Right lobe of liver (tissue), 6 donors: ENCODE results near the gene MACF1. TPM values are rescaled to one million over a fixed set of nuclear protein-coding genes. Genes with fewer than 3 reads are reported as not detected.

Source experiments
- ATAC-seq, 4 donors: fragments of 200-7000 bp; cut with Tn5 transposase; one replicate each; pipeline ENCODE4 v1.9.1; 2020; ENCODE audit warnings: mild to moderate bottlenecking in 4 of 4, moderate library complexity in 4 of 4
- DNase-seq, 3 donors: peaks; one replicate each; pipeline ENCODE4 v3.0.0-alpha.2; 2020
- H3K27ac ChIP-seq, 3 donors: fragments of 200-600 bp; one replicate each; pipeline ENCODE4 v1.8.0; 2022
- H3K27me3 ChIP-seq, 2 donors: fragments of 200-600 bp; one replicate each; pipeline ENCODE4 v1.8.0; 2022
- H3K36me3 ChIP-seq, 4 donors: fragments of 200-600 bp; sonication (generic) in 1 of 4; one replicate each; pipeline versions ENCODE4 v1.5.1 to v1.8.0; 2017 to 2022; ENCODE audit warnings: control low read depth in 1 of 4
- H3K4me1 ChIP-seq, 4 donors: fragments of 200-600 bp; sonication (generic) in 1 of 4; one replicate each; pipeline versions ENCODE4 v1.5.1 to v1.8.0; 2017 to 2022; ENCODE audit warnings: control low read depth in 1 of 4
- H3K4me3 ChIP-seq, 3 donors: fragments of 200-600 bp; one replicate each; pipeline ENCODE4 v1.8.0; 2022
- H3K9me3 ChIP-seq, 4 donors: fragments of 200-600 bp; sonication (generic) in 1 of 4; one replicate each; pipeline versions ENCODE4 v1.5.1 to v1.8.0; 2017 to 2022; ENCODE audit warnings: control low read depth in 1 of 4
- POLR2A ChIP-seq: fragments of 450-650 bp; IDR thresholded peaks from one replicate; pipeline ENCODE4 v1.6.1; 2017; ENCODE audit warnings: antibody characterized with exemption, mild to moderate bottlenecking
- WGBS: methylation state at CpG from one replicate; pipeline ENCODE4 v1.1.6; 2018; ENCODE audit warnings: low coverage, low lambda C conversion rate; ENCODE audit not compliant: insufficient coverage; ENCODE audit errors: missing lambda C conversion rate; 5-methylcytosine and 5-hydroxymethylcytosine counted together
- intact Hi-C, 2 donors: fragments of 100-400 bp; cut with DNase I; formaldehyde crosslinking; loops; one replicate each; pipeline versions ENCODE4 v1.11.2 to v1.14.1; 2022
- total RNA-seq, 6 experiments: library from RNA; depleted of rRNA in 2 of 6; stranded (reverse); fragments of >200 nt in 2 of 6; fragmentation: NEBNext Ultra II Directional in 3 of 6; extraction: Animal tissue kit (Norgen Biotek cat#: 25700) in 3 of 6; gene quantifications; one replicate each; pipeline versions ENCODE4 v1.1.0 to v1.2.4, GENCODE V29; 2016 to 2023
- TF ChIP-seq, protein P1 (sequence below), 4 donors: fragments of 200-600 bp in 3 of 4; fragments of 450-650 bp in 1 of 4; IDR thresholded peaks; one replicate each; pipeline versions ENCODE4 v1.5.1 to v1.8.0; 2016 to 2022; ENCODE audit warnings: antibody characterized with exemption in 4 of 4, mild to moderate bottlenecking in 2 of 4
- donor health status: DM: no; HTN: yes; CAD: no.
- donor health status: DM: no; HTN: no; CAD: no.
- donor health status: DM: no; HTN: no; CAD: no.
- donor health status: DM: no; HTN: yes; CAD: no.
- donor health status: DM: no; HTN: yes; CAD: no.

The MACF1 gene
- total RNA-seq, 6 experiments from 2014 or later: 78.4 to 141 (median 100) TPM

GRCh38 chr1:39268112-39268581, 63.7 kb downstream of the MACF1 start:
- Histone ChIP-seq H3K9me3 (no peaks in the 10 kb centered on the region), H3K4me3 (no peak overlapping the region), H3K36me3 (no peaks in the 10 kb centered on the region), H3K4me1 (peaks cover 0 to 11% (median 6%) of the 10 kb centered on the region in 4 donors), H3K27ac (peak overlapping the region; percentile 24 to 42 (median 28)), H3K27me3 (no peaks in the 10 kb centered on the region)
- peak; percentile 41 to 70 (median 62) for ATAC-seq
- WGBS: 32% methylated on average over 8 of the region's 8 CpGs
- intact Hi-C loops: no loop called here
- DNase-seq: no peak
- TF ChIP-seq, protein P1, sequence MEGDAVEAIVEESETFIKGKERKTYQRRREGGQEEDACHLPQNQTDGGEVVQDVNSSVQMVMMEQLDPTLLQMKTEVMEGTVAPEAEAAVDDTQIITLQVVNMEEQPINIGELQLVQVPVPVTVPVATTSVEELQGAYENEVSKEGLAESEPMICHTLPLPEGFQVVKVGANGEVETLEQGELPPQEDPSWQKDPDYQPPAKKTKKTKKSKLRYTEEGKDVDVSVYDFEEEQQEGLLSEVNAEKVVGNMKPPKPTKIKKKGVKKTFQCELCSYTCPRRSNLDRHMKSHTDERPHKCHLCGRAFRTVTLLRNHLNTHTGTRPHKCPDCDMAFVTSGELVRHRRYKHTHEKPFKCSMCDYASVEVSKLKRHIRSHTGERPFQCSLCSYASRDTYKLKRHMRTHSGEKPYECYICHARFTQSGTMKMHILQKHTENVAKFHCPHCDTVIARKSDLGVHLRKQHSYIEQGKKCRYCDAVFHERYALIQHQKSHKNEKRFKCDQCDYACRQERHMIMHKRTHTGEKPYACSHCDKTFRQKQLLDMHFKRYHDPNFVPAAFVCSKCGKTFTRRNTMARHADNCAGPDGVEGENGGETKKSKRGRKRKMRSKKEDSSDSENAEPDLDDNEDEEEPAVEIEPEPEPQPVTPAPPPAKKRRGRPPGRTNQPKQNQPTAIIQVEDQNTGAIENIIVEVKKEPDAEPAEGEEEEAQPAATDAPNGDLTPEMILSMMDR (IDR thresholded peaks at IDR 0.05): no peak
- TF ChIP-seq POLR2A: no peak

GRCh38 chr1:39268906-39269305, 64.4 kb downstream of the MACF1 start:
- Histone ChIP-seq H3K4me1 (peaks cover 0 to 11% (median 6%) of the 10 kb centered on the region in 4 donors), H3K27me3 (no peaks in the 10 kb centered on the region), H3K36me3 (no peaks in the 10 kb centered on the region), H3K9me3 (no peaks in the 10 kb centered on the region), H3K4me3 (no peak overlapping the region), H3K27ac (peak overlapping the region in 2 of 3 donors; percentile 24 to 42)
- no peak for ATAC-seq
- TF ChIP-seq, protein P1 (IDR thresholded peaks at IDR 0.05): no peak
- no peak for TF ChIP-seq POLR2A
- intact Hi-C loops: no loop called here
- 58% methylated on average over 5 of the region's 8 CpGs for WGBS
- no peak for DNase-seq

GRCh38 chr1:39269349-39269748, 64.9 kb downstream of the MACF1 start:
- ATAC-seq (no peak), DNase-seq (no peak)
- Histone ChIP-seq H3K27me3 (no peaks in the 10 kb centered on the region), H3K4me1 (peaks cover 0 to 11% (median 6%) of the 10 kb centered on the region in 4 donors), H3K4me3 (no peak overlapping the region), H3K9me3 (no peaks in the 10 kb centered on the region), H3K27ac (no peak overlapping the region), H3K36me3 (no peaks in the 10 kb centered on the region)
- intact Hi-C loops: no loop called here
- WGBS: 50% methylated on average over 2 of the region's 2 CpGs
- TF ChIP-seq POLR2A: no peak
- TF ChIP-seq, protein P1 (IDR thresholded peaks at IDR 0.05): no peak

DNA sequence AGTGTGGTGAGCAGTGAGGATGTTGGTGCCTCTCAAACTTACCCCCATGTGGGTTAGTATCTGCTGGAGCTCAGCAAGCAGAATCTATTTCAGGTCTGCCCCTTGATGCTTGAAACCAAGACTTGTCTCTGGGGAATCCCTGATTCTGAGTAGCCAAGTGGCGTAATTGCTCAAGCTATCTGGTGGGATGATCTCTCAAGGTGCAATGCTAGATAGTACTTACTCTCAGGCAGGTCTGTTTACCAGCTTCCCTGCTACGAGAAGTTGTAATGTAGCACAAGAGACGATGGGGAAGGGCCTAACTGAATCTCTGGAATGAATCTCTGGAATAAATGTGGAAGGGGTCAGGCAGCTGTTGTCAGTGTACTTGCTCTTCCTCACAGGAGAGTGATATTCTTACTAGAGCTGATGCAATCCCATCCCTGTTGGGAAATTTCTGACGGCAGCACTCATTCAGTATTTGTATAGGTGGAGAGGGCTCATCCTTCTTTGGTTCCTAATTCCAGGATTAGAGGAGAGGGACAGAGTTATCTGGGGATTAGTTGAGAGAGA, 65.4 kb downstream of the MACF1 start:
- no peak for TF ChIP-seq POLR2A
- TF ChIP-seq, protein P1 (IDR thresholded peaks at IDR 0.05): no peak
- peaks cover 0 to 11% (median 6%) of the 10 kb centered on the region in 4 donors for H3K4me1 ChIP-seq
- no peaks in the 10 kb centered on the region for H3K36me3 ChIP-seq
- no peak overlapping the region for H3K4me3 ChIP-seq
- no peak overlapping the region for H3K27ac ChIP-seq
- H3K27me3 ChIP-seq: no peaks in the 10 kb centered on the region
- intact Hi-C loops: no loop called here
- no peaks in the 10 kb centered on the region for H3K9me3 ChIP-seq
- DNase-seq (no peak), ATAC-seq (peak; percentile 49 to 70 (median 64))
- WGBS: 62% methylated on average over 3 of the region's 4 CpGs

DNA sequence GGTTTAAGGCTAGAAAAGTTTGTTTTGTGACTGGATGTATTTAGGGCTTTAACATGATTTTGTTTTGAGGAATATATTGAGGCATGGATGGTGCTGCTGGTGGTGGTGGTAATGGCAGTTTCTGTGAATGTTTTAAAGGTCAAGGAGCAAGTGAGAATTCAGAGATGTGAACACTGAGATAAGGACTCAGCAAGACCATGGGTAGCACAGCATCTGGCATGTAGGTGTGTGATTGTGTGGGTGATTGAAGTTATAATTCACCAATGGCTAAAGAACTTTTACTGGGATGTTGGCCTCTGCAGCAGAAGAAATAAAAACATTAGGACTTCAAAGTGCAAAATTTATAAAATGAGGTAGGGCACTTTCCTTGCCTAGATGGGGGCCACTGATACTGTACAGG, 65.9 kb downstream of the MACF1 start:
- intact Hi-C loops: no loop called here
- DNase-seq (no peak), ATAC-seq (no peak)
- no peaks in the 10 kb centered on the region for H3K9me3 ChIP-seq
- no peak overlapping the region for H3K27ac ChIP-seq
- H3K4me3 ChIP-seq: no peak overlapping the region
- no peaks in the 10 kb centered on the region for H3K27me3 ChIP-seq
- H3K36me3 ChIP-seq: no peaks in the 10 kb centered on the region
- TF ChIP-seq, protein P1 (IDR thresholded peaks at IDR 0.05): no peak
- TF ChIP-seq POLR2A: no peak
- H3K4me1 ChIP-seq: peaks cover 0 to 11% (median 6%) of the 10 kb centered on the region in 4 donors
